C4-2B (cell line): ENCODE measurements around the gene ZKSCAN4.

ENCODE experiments used
- CTCF ChIP-seq: fragments of 450-650 bp; conservative IDR thresholded peaks from 2 replicates; pipeline ENCODE4 v1.5.1; 2017; ENCODE audit warnings: mild to moderate bottlenecking
- ZFX ChIP-seq: fragments of 450-650 bp; IDR thresholded peaks from 2 replicates; pipeline ENCODE4 v1.6.1; 2017

GRCh38 chr6:28200020-28200419 is 52.0 kb downstream of the ZKSCAN4 start:
- no peak for TF ChIP-seq CTCF
- TF ChIP-seq ZFX = no peak
